HG03280 (cell line): Measurements from ENCODE around the gene TBX2.
"Not testable (repeated sequence)": the region's sequence is repeated elsewhere in the genome, so short reads cannot be mapped to it uniquely, and the experiment has no call there.

ENCODE experiments used
- ATAC-seq: cut with Tn5 transposase; IDR thresholded peaks from one replicate; pipeline ENCODE4 v1.9.1; 2021; ENCODE audit warnings: mild to moderate bottlenecking, moderate library complexity; ENCODE audit not compliant: unreplicated experiment

The TBX2 gene

GRCh38 chr17:61399131-61400065 lies at the start of gene TBX2:
TBX2 (plus strand) TSS chr17:61399843; CDS start chr17:61400177, 334 bp downstream.
- no peak for ATAC-seq

- ATAC-seq, result no peak
Measured at GRCh38 chr17:61351745-61352407, 47.8 kb upstream of the TBX2 start.

- no peak for ATAC-seq
Measured at GRCh38 chr17:61352408-61352770, 47.3 kb upstream of the TBX2 start.

GRCh38 chr17:61352781-61353491 lies 46.7 kb upstream of the TBX2 start:
- ATAC-seq, result no peak

- no peak for ATAC-seq
Measured at GRCh38 chr17:61353615-61354014, 46.0 kb upstream of the TBX2 start.

GRCh38 chr17:61354895-61355874 lies 44.5 kb upstream of the TBX2 start:
- no peak for ATAC-seq

GRCh38 chr17:61357061-61357460 lies 42.6 kb upstream of the TBX2 start:
- not testable (repeated sequence) for ATAC-seq

- ATAC-seq, result not testable (repeated sequence)
Measured at GRCh38 chr17:61359513-61359912, 40.1 kb upstream of the TBX2 start.

- no peak for ATAC-seq
Measured at GRCh38 chr17:61360318-61360943, 39.2 kb upstream of the TBX2 start.

GRCh38 chr17:61361084-61361483 lies 38.6 kb upstream of the TBX2 start:
- no peak for ATAC-seq

GRCh38 chr17:61362396-61362795 lies 37.2 kb upstream of the TBX2 start:
- no peak for ATAC-seq

- ATAC-seq, result no peak
Measured at GRCh38 chr17:61362852-61363600, 36.6 kb upstream of the TBX2 start.

- ATAC-seq, result no peak
Measured at GRCh38 chr17:61363601-61364462, 35.8 kb upstream of the TBX2 start.

GRCh38 chr17:61364463-61364846 lies 35.2 kb upstream of the TBX2 start:
- no peak for ATAC-seq

- no peak for ATAC-seq
Measured at GRCh38 chr17:61366076-61366714, 33.4 kb upstream of the TBX2 start.

GRCh38 chr17:61366715-61367413 lies 32.8 kb upstream of the TBX2 start:
- ATAC-seq, result no peak
